Activated T-helper 1 cell treated with anti-CD3 and anti-CD28 coated beads, Interleukin-2, amount 50 U/mL, for 16 hours (primary cell): Measurements from ENCODE around the gene RSPRY1.

Experiments used
- DNase-seq, 2 donors: peaks; one replicate each; pipeline ENCODE4 v3.0.0-alpha.2; 2020; ENCODE audit warnings: low read depth in 1 of 2, low spot score in 1 of 2

Gene RSPRY1

DNA sequence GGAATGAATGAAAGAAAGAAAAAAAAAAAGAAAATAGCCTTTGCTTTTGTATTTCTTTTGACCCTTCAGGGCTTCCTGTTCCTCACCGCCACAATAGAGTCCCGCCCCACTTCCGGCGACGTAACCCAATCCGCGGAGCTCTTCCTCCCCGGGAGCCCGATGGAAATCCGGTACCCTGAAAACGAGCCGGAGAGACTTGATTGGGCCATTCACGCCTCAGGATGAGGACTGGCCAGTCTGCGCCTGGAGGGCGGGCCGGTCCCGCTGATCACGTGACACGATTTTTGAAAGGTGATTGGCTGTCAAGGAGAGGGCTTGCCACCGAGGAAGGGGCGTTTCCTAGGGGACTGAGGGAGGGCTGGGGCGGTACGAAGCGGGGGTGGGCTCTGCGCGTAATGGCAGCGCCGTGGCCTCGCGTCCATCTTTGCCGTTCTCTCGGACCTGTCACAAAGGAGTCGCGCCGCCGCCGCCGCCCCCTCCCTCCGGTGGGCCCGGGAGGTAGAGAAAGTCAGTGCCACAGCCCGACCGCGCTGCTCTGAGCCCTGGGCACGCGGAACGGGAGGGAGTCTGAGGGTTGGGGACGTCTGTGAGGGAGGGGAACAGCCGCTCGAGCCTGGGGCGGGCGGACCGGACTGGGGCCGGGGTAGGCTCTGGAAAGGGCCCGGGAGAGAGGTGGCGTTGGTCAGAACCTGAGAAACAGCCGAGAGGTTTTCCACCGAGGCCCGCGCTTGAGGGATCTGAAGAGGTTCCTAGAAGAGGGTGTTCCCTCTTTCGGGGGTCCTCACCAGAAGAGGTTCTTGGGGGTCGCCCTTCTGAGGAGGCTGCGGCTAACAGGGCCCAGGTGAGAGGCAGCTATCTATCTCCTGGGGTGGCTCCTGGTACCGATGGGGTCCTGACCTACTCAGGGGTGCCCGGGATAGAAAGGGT lies at the start of gene RSPRY1, which contains the start of gene PSME3IP1:
TSS of gene RSPRY1 (plus strand) at position 385 of the 927 bp plus-strand sequence. CDS start 18,330 bp downstream, outside the sequence.
TSS of gene PSME3IP1 (minus strand) at position 95 of the 927 bp plus-strand sequence. CDS start 12,185 bp downstream, outside the sequence.
- DNase-seq, result peak; percentile 91 to 97

DNA sequence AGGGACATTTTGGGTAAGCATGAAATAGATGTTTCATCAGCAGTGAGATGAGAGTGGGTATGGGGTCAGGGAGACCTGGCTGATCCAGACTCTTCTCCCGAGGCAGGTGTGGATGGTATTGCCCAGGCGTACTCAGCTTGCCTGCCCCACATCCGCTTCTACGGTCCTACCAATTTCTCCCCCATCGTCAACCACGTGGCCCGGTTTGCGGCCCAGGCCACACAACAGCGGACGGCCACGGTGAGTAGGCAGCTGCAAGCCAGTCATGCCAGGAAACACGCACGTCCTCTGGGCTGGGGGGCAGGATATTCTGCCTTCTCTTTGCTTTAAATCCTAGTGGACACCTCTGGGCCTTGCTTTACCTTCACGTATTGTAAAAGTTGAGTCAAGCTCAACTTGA lies 49.1 kb upstream of the RSPRY1 start:
- DNase-seq, result no peak

DNA sequence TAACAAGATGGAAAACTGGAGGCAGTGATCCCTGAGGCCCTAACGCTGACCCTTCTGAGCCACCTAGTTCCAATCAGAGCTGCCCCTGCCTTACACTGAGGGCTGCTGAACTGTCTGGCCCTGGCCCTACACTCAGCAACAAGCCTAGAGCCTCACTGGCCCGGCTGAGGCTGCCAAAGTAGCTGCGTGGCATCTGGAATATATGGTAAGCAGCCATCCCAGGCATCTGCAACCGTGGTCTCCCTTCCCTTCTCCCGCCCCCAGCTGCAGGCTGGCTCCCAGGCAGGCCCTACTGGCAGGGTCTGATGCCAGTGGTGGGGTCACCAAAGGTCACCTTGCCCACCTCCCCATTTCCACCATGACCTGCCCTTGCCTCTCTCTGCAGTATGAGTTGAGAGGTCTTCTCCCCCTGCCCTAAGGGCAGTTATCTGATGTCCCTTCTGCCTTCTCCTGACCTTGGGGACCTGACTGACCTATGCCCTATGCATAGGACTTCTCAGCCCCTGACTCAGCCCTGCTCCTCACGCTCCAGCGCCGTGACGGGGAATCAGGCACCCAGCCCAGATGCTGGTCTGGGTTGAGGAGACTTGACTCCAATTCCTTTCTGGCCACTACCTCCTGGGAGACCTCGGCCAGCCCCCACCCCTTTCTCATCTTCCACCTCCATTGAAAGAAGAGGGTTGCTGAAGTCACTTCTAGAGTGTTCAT lies 48.4 kb upstream of the RSPRY1 start:
- no peak for DNase-seq

- no peak for DNase-seq
Observed at GRCh38 chr16:57138281-57138935, 47.7 kb upstream of the RSPRY1 start.

DNA sequence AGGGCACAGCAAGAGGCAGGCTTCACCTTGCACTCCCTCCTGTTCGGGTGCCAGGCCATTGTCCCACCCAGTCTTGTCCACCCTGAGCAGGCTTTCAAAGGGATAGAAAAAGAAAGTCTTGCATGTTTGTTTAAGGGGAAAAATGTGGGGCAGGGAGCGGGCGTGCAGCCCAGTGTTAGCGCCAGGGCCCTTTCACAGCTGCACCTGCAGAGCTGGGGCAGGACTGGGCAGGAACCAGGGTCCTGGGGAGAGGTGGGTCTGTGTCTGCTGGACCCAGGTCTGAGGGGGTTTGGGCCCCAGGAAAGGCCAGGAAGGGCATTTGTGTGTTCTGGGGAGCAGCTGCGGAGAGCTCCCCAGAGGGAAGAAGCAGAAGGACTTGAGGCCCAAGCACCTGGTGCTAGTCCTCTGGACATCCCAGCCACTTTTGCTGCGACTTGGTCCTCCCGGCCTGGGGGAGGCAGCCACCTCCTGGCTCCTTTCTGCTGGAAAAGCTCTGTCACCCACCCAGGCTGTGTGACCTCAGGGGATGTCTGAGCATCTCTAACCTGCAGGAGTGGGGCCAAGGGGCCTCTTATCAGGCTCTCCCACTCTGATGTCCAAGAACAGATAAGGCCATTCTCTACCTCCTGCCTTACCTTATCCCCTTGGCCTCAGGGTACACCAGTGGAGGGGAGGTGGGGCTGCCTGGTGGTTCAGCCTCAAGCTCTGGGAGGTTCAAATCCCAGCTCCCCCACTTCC lies 45.0 kb upstream of the RSPRY1 start:
- no peak for DNase-seq

DNA sequence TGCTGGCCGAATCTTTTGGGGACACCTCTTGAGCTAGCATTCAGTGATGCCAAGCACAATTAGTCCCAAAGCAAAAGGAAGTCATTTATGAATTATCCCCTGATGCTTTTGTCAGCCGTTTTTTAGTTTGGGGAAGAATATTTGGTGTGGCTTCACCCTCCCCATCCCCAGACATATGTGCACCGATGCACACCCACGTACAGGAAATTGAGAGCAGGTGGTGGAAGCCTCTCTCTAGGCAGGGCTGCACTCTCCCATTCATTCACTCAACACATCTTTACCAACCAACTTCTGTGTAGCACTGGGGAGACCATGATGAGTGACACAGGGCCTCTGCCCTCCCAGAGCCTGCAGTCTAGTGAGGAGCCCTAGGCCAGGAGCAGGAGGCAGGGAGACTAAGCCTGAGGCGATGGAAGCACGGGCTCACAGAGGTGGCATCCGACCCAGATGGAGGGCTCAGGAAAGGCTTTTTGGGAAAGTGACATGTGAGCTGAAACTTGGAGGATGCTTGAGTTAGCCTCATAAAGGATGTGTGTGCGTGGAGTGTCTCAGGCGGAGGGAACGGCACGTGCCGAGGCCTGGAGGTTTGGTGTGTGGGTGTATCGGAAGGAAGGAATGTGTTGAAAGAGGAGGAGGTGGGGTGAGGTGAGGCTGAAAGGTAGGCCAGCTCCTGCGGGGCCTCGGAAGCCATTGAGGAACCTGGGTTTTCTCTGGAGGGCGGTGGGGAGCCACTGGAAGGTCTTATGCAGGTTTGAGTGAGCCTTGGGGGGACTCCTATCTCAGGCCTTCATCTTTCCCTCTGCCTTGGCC lies 44.1 kb upstream of the RSPRY1 start:
- DNase-seq, result no peak

GRCh38 chr16:57143149-57143921 lies 42.8 kb upstream of the RSPRY1 start:
- DNase-seq, result no peak

DNA sequence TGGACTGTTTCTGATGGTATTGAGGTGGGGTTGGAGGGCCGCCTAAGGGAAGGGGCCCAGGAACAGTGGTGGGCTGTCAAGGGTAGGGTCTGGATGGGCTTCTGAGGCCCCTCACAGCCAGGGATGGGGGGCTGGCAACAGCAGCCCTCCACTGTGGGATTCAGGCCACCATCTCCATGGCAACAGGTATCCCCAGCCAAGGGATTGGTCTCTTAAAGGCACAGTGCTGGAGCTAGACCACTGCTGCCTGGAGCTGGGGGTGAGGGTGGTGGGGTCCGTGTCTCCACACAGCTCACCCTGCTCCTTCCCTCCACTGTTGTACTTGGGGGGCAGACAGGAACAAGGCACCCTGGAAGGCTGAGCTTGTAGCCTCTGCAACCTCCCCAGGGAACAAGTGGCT lies 42.1 kb upstream of the RSPRY1 start:
- DNase-seq, result no peak

- DNase-seq, result no peak
Observed at GRCh38 chr16:57145046-57146021, 40.8 kb upstream of the RSPRY1 start.

- no peak for DNase-seq
Observed at GRCh38 chr16:57146040-57146647, 40.0 kb upstream of the RSPRY1 start.

GRCh38 chr16:57146735-57147134 lies 39.4 kb upstream of the RSPRY1 start:
- DNase-seq, result no peak

DNA sequence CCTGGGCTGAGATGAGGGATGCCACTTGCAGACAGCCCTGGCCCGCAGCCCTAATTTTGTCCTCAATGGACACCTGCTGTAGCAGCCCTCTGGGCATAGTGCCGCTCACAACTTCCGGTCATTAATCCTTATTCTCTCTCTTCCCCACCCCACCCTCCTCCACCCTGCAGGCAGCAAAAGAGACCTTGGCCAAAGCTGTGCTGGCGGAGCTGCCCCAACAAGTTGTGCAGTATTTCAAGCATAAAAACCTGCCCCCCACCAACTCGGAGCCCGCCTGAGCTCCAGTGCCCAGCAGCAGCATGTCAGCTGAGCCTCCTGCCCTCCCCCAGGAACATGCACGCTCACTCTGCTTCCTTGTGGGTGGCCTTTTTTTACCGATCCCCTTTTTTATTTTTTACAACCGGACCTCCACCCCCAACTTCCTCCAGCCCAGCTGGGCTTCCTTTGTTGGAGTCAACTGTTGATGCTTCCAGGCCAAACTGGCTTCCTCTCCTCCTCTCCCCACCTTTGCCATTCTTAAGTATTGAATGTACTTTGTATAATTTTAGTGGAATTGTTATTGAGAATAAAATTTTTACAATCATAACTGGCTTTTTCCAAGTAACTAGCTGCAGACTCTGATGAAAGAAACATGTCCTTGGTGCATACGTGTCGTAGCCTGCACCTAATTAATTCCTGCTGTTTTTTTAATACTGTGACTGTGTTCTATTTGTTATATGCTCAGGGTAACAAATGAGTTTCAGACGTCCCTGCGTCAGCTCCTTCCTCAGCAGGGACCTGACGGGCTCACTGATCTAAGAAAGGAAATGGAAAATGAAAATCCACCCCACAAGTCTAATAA lies 38.5 kb upstream of the RSPRY1 start:
- no peak for DNase-seq

DNA sequence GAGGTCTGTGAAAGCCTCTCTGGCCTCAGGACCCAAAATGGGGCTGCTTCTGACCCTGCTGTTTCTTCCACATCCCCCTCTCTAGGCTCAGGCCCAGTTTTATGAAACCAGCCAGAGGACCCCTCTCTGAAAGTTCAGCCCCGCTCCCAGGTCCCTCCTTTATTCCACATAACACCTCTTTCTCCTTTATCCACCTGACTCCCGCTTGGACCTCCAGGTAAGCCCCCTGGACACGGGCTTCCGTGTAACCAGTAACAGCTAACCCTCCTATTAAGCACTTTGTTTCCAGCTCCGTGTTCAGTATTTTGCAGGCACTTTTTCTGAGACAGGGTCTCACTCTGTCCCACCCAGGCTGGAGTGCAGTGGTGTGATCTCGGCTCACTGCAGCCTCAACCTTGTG lies 37.6 kb upstream of the RSPRY1 start:
- DNase-seq, result no peak

DNA sequence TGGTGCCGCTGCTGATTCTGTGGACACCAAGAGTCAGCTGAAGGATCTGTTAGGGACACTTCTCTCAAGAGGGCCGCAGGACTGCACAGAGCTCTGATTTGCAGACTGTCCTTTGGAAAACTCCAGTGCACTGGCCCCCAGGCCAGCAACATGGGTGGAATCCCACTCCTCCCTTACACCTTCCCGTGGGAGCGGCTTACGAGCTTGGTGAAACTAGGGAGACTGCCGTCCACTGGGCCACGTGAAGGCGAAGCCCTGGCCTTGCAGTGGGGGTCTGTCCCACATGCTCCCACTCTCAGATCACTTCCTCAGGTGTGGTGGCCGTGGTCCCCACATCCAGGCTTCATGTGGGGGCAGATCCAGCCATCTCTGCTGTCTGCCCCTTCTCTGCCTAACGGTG lies 36.7 kb upstream of the RSPRY1 start:
- DNase-seq, result no peak

DNA sequence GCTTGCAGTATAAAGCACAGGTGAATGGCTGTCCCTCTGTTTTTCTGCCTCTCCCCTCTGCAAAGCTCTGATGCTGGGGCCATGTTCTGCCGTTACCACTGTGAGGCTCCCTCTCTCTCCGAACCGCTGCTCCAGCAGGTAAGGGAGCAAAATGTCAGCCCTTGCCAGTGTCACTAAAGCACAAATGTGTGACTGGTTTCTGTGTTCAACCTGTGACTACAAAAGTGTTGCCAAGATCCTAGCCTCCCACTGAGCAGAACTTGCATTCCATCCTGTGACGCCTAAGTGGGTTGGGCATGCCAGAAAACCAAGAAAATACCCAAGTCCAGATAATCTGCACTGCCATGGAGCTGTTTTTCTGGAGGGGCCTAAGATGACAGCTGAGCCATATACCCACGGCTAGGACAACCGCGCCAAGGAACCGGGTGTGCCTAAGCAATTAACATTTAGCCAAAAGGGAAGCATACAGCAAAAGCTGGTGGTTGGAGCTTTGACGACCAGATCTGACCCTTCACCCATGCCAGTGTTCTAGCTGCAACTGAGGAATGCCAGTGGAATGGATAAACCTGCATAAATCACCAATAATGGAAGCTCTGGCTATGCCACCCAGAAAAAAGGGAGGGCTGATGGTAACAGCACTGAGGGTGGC lies 35.3 kb upstream of the RSPRY1 start:
- no peak for DNase-seq

GRCh38 chr16:57151369-57151768 lies 34.8 kb upstream of the RSPRY1 start:
- no peak for DNase-seq
